Measurements from ENCODE around the gene GPR68. TPM values are rescaled to one million over a fixed set of nuclear protein-coding genes. Genes with fewer than 3 reads are reported as not detected.

The GPR68 gene
- total RNA-seq, 4 donors from 2014 or later = 0.95 to 4.3 (median 1.6) TPM

GRCh38 chr14:91221270-91221669, 23.2 kb downstream of the GPR68 start:
- no peaks in the 10 kb centered on the region for H3K9me3 ChIP-seq
- H3K4me1 ChIP-seq = peaks cover 26% of the 10 kb centered on the region
- H3K27me3 ChIP-seq = no peaks in the 10 kb centered on the region
- TF ChIP-seq, protein P1, sequence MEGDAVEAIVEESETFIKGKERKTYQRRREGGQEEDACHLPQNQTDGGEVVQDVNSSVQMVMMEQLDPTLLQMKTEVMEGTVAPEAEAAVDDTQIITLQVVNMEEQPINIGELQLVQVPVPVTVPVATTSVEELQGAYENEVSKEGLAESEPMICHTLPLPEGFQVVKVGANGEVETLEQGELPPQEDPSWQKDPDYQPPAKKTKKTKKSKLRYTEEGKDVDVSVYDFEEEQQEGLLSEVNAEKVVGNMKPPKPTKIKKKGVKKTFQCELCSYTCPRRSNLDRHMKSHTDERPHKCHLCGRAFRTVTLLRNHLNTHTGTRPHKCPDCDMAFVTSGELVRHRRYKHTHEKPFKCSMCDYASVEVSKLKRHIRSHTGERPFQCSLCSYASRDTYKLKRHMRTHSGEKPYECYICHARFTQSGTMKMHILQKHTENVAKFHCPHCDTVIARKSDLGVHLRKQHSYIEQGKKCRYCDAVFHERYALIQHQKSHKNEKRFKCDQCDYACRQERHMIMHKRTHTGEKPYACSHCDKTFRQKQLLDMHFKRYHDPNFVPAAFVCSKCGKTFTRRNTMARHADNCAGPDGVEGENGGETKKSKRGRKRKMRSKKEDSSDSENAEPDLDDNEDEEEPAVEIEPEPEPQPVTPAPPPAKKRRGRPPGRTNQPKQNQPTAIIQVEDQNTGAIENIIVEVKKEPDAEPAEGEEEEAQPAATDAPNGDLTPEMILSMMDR (IDR thresholded peaks at IDR 0.05) = no peak
- TF ChIP-seq POLR2AphosphoS5 (IDR thresholded peaks at IDR 0.05) (no peak), EP300 (IDR thresholded peaks at IDR 0.05) (no peak), POLR2A (IDR thresholded peaks at IDR 0.05) (no peak)
- peaks cover 38% of the 10 kb centered on the region for H3K36me3 ChIP-seq
- H3K27ac ChIP-seq = peak overlapping the region; percentile 12
- no peak for DNase-seq (ENCODE audit: low spot score in 2 of 2)
- H3K4me3 ChIP-seq = no peak overlapping the region
- 94% methylated on average over 1 of the region's 1 CpG for WGBS

DNA sequence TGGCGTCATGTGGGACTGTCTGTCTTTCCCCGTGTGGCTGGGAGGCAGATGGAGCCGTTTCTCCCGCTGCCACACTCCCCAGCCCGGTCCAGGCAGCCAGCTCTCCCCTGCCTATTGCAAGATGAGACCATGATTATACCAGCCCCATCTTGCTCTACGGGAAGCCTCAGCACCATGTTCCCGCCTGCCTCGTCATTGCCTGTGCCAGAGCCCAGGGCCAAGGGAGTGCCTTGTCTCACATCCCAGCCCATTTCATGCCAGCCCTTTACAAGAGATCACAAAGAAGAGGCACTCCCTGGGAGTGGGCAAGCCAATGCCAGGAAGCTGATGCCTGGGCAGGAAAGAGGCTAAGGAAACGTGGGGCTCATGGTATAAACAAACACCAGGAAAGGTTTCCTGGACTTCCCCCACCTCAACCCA, 23.9 kb downstream of the GPR68 start:
- no peak for DNase-seq (ENCODE audit: low spot score in 2 of 2)
- Histone ChIP-seq H3K4me1 (peaks cover 26% of the 10 kb centered on the region), H3K27me3 (no peaks in the 10 kb centered on the region), H3K9me3 (no peaks in the 10 kb centered on the region), H3K27ac (peak overlapping the region; percentile 80), H3K36me3 (peaks cover 45% of the 10 kb centered on the region), H3K4me3 (no peak overlapping the region)
- TF ChIP-seq EP300 (IDR thresholded peaks at IDR 0.05) (no peak), POLR2AphosphoS5 (IDR thresholded peaks at IDR 0.05) (peak in 2 of 3 donors; percentile 39 to 81)
- WGBS = 50% methylated on average over 7 of the region's 9 CpGs

DNA sequence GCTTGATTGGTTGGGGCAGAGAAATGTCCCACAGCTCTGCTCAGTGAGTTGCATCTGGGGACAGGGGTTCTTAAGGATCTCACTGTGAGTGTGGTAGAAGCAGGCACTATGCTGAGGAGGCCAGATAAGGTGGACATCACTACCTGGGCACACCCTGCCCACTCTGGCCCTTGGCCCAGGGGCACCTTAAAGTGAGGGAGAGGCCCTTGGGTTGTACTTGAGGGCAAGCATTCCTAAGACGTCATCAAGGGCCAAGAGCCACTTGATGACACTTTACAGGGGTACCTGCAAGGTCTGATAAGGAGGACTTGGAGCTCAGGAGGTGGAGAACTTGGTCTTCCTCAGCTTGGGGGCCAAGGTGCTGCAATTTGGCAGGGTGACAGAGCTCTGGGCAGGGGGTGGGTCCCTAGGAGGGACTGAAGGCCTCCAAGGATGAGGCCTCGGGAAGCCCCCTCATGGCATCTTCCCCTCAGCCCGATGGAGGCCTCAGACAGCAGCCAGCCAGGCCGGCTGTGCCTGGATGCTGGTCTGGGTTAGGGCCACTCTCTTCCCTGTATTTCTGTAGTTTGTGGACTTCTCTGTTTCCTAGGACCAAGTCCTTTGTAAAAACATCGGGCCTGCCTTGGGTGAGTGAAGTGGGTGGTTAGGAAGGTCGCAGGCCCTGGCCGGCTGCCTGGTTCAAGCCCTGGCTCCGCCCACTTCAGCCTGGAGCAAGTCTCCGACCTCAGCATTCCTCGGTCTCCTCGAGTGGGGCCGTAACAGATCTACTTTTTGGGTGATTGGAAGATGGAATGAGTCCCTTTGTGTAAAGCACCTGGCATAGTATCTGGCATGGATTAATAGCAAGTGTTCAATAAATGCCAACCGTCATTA, 24.8 kb downstream of the GPR68 start:
- H3K36me3 ChIP-seq = peaks cover 45% of the 10 kb centered on the region
- H3K4me3 ChIP-seq = no peak overlapping the region
- no peak for TF ChIP-seq POLR2AphosphoS5 (IDR thresholded peaks at IDR 0.05)
- no peak for TF ChIP-seq EP300 (IDR thresholded peaks at IDR 0.05)
- TF ChIP-seq, protein P1 (IDR thresholded peaks at IDR 0.05) = no peak
- no peak for TF ChIP-seq POLR2A (IDR thresholded peaks at IDR 0.05)
- 46% methylated on average over 13 of the region's 13 CpGs for WGBS
- peaks cover 26% of the 10 kb centered on the region for H3K4me1 ChIP-seq
- no peak for DNase-seq (ENCODE audit: low spot score in 2 of 2)
- peak overlapping the region; percentile 80 for H3K27ac ChIP-seq
- no peaks in the 10 kb centered on the region for H3K9me3 ChIP-seq
- no peaks in the 10 kb centered on the region for H3K27me3 ChIP-seq

- no peaks in the 10 kb centered on the region for H3K9me3 ChIP-seq
- WGBS = 83% methylated on average over 4 of the region's 4 CpGs
- H3K27me3 ChIP-seq = no peaks in the 10 kb centered on the region
- peak overlapping the region; percentile 56 for H3K27ac ChIP-seq
- no peak overlapping the region for H3K4me3 ChIP-seq
- peaks cover 26% of the 10 kb centered on the region for H3K4me1 ChIP-seq
- no peak for DNase-seq (ENCODE audit: low spot score in 2 of 2)
- peaks cover 50% of the 10 kb centered on the region for H3K36me3 ChIP-seq
- TF ChIP-seq, protein P1 (IDR thresholded peaks at IDR 0.05) = no peak
- TF ChIP-seq POLR2A (IDR thresholded peaks at IDR 0.05) = no peak
- TF ChIP-seq POLR2AphosphoS5 (IDR thresholded peaks at IDR 0.05) = no peak
- TF ChIP-seq EP300 (IDR thresholded peaks at IDR 0.05) = no peak
Observed at GRCh38 chr14:91218014-91218413, 26.5 kb downstream of the GPR68 start.

DNA sequence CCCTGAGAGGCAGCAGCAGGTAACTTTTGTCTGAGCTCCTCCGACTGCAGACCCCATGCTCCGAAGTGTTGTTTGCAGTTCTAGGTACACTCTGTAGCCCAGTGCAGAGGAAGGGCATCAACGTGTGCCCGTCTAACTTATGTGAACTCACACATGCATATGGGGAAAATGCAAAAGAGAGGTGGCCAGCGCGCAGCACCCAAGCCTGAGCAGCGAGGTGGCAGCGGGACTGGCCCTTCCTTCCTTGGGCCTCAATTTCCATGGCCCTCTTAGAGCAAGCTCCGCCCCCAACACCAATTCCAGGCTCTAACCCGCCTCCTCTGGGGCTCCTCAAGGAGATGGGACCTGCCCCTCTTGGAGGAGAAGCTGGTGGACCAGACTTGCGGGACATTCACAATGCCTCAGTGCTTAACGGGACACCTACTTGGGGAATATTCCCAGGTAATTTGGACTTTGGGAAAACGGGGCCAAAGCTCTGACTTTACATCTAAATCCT, 27.7 kb downstream of the GPR68 start:
- Histone ChIP-seq H3K4me3 (no peak overlapping the region), H3K9me3 (no peaks in the 10 kb centered on the region), H3K27ac (no peak overlapping the region), H3K36me3 (peaks cover 54% of the 10 kb centered on the region), H3K27me3 (no peaks in the 10 kb centered on the region), H3K4me1 (peaks cover 26% of the 10 kb centered on the region)
- TF ChIP-seq EP300 (IDR thresholded peaks at IDR 0.05) (no peak), POLR2A (IDR thresholded peaks at IDR 0.05) (no peak), POLR2AphosphoS5 (IDR thresholded peaks at IDR 0.05) (no peak)
- TF ChIP-seq, protein P1 (IDR thresholded peaks at IDR 0.05) = no peak
- no peak for DNase-seq (ENCODE audit: low spot score in 2 of 2)
- WGBS = 96% methylated on average over 13 of the region's 13 CpGs

All from suprapubic skin (tissue), 4 donors.